K562 (cell line): Measurements from ENCODE around the gene ZC3H12C. TPM values are rescaled to one million over a fixed set of nuclear protein-coding genes. Genes with fewer than 3 reads are reported as not detected.

ENCODE experiments used
- FOSL1 ChIP-seq: fragments of 200-800 bp; sonication (Bioruptor generic); conservative IDR thresholded peaks from 2 replicates; pipeline ENCODE4 v1.6.1; 2016; ENCODE audit warnings: missing genetic modification characterization, missing compliant biosample characterization
- FOXA1 ChIP-seq: fragments of 450-650 bp; IDR thresholded peaks from 2 replicates; pipeline ENCODE4 v1.6.1; 2016; ENCODE audit warnings: mild to moderate bottlenecking, borderline replicate concordance
- HDAC2 ChIP-seq: fragments of 450-650 bp; IDR thresholded peaks from 2 replicates; pipeline ENCODE4 v1.6.1; 2016; ENCODE audit warnings: mild to moderate bottlenecking
- KAT8 ChIP-seq: fragments of 450-650 bp; IDR thresholded peaks from 2 replicates; pipeline ENCODE4 v1.6.1; 2016; ENCODE audit warnings: low read depth, mild to moderate bottlenecking
- KDM1A ChIP-seq, 2 experiments: fragments of 450-650 bp; IDR thresholded peaks; 2 replicates each; pipeline ENCODE4 v1.6.1; 2016; ENCODE audit warnings: mild to moderate bottlenecking in 2 of 2
- KDM4B ChIP-seq, 2 experiments: fragments of 450-650 bp in 1 of 2; sonication (generic) in 1 of 2; IDR thresholded peaks; 2 replicates each; pipeline ENCODE4 v1.6.1; 2016 to 2017; ENCODE audit warnings: borderline replicate concordance in 2 of 2, antibody characterized with exemption in 1 of 2, low read depth in 1 of 2, mild to moderate bottlenecking in 1 of 2
- KLF1 ChIP-seq: fragments of 450-650 bp; IDR thresholded peaks from 2 replicates; pipeline ENCODE4 v1.6.1; 2016; ENCODE audit warnings: missing genetic modification characterization, missing compliant biosample characterization
- LARP7 ChIP-seq: fragments of 450-650 bp; IDR thresholded peaks from 2 replicates; pipeline ENCODE4 v1.6.1; 2016
- MAZ ChIP-seq, 2 experiments: fragments of 450-650 bp in 1 of 2; sonication (generic) in 1 of 2; formaldehyde crosslinking; IDR thresholded peaks in 1 of 2; conservative IDR thresholded peaks in 1 of 2; 2 replicates each; pipeline versions ENCODE4 v1.4.0 to v1.5.0; 2020; ENCODE audit warnings: mild to moderate bottlenecking in 1 of 2, missing genetic modification reagents in 1 of 2
- PHF20 ChIP-seq: fragments of 450-650 bp; IDR thresholded peaks from 2 replicates; pipeline ENCODE4 v1.6.1; 2018; ENCODE audit not compliant: partially characterized antibody
- RBM22 ChIP-seq: fragments of 200-400 bp; formaldehyde crosslinking; IDR thresholded peaks from 2 replicates; pipeline ENCODE4 v1.6.1; 2018; ENCODE audit warnings: low read length, low read depth; ENCODE audit not compliant: poor library complexity, severe bottlenecking
- SIX5 ChIP-seq, 2 experiments: IDR thresholded peaks; 2 replicates each; pipeline ENCODE4 v1.6.1; 2011; ENCODE audit warnings: low read length in 2 of 2, borderline replicate concordance in 1 of 2, low read depth in 1 of 2, mild to moderate bottlenecking in 1 of 2, moderate library complexity in 1 of 2; ENCODE audit not compliant: insufficient read depth in 1 of 2
- SMAD1 ChIP-seq: fragments of 150-350 bp; IDR thresholded peaks from 2 replicates; pipeline ENCODE4 v1.6.1; 2014; ENCODE audit warnings: low read length, low read depth; ENCODE audit not compliant: partially characterized antibody
- USF2 ChIP-seq: sonication (generic); formaldehyde crosslinking; IDR thresholded peaks from 2 replicates; pipeline ENCODE4 v1.5.0; 2020; ENCODE audit warnings: missing genetic modification reagents
- XRCC4 ChIP-seq: IDR thresholded peaks from one replicate; pipeline ENCODE4 v1.6.1; 2011; ENCODE audit not compliant: insufficient read depth, insufficient read length; ENCODE audit errors: extremely low read depth
- ZNF12 ChIP-seq: sonication (generic); formaldehyde crosslinking; IDR thresholded peaks from 2 replicates; pipeline ENCODE4 v1.4.0; 2020; ENCODE audit warnings: mild to moderate bottlenecking, missing genetic modification reagents
- ZNF217 ChIP-seq: sonication (generic); formaldehyde crosslinking; IDR thresholded peaks from 2 replicates; pipeline ENCODE4 v1.8.0; 2022; ENCODE audit warnings: mild to moderate bottlenecking, missing genetic modification reagents
- ZNF316 ChIP-seq: fragments of 450-650 bp; IDR thresholded peaks from 2 replicates; pipeline ENCODE4 v1.6.1; 2016
- ZNF41 ChIP-seq: fragments of 250-450 bp; sonication (Bioruptor Pico); conservative IDR thresholded peaks from 2 replicates; pipeline ENCODE4 v1.4.0; 2020; ENCODE audit warnings: mild to moderate bottlenecking
- ZNF785 ChIP-seq: fragments of 250-450 bp; sonication (Bioruptor Pico); IDR thresholded peaks from 2 replicates; pipeline ENCODE4 v1.4.0; 2020; ENCODE audit warnings: mild to moderate bottlenecking
- ZSCAN32 ChIP-seq: fragments of 450-650 bp; formaldehyde crosslinking; IDR thresholded peaks from 2 replicates; pipeline ENCODE4 v1.4.0; 2020; ENCODE audit warnings: mild to moderate bottlenecking, moderate library complexity
- polyA plus RNA-seq, 8 experiments: library from polyadenylated mRNA; depleted of rRNA in 4 of 8; stranded (reverse) in 5 of 8; unstranded in 3 of 8; fragments of >200 nt; fragmentation: Nextera tagmentation in 2 of 8; fragmentation: Illumina TruSeq in 1 of 8; extraction: Ambion mirVana in 2 of 8; extraction: Trizol in 1 of 8; gene quantifications; 2 replicates each; pipeline versions ENCODE4 v1.2.1 to v1.2.3, GENCODE V29; 2011 to 2014; ENCODE audit warnings: inconsistent platforms in 1 of 8, missing spikeins in 1 of 8
- total RNA-seq, 7 experiments: library from RNA; depleted of rRNA in 6 of 7; stranded (reverse); fragments of >200 nt in 6 of 7; fragmentation: Illumina TruSeq in 2 of 7; extraction: Trizol in 2 of 7; gene quantifications; 2 replicates each; pipeline versions ENCODE4 v1.2.1 to v1.2.3, GENCODE V29; 2011 to 2021; ENCODE audit warnings: low replicate concordance in 1 of 7
- TF ChIP-seq, protein P1 (sequence below): fragments of 450-650 bp; formaldehyde crosslinking; IDR thresholded peaks from 2 replicates; pipeline ENCODE4 v1.4.0; 2020; ENCODE audit warnings: mild to moderate bottlenecking, mixed read lengths
- TF ChIP-seq, protein P2 (sequence below): fragments of 450-650 bp; IDR thresholded peaks from 2 replicates; pipeline ENCODE4 v1.6.1; 2017; ENCODE audit warnings: antibody characterized with exemption, mild to moderate bottlenecking

The ZC3H12C gene
- total and polyA plus RNA-seq, 9 of the 15 experiments (the other 6 are each of a cell fraction or from before 2014, with no cell fraction given) = 0.56 to 5.9 (median 3.3) TPM

DNA sequence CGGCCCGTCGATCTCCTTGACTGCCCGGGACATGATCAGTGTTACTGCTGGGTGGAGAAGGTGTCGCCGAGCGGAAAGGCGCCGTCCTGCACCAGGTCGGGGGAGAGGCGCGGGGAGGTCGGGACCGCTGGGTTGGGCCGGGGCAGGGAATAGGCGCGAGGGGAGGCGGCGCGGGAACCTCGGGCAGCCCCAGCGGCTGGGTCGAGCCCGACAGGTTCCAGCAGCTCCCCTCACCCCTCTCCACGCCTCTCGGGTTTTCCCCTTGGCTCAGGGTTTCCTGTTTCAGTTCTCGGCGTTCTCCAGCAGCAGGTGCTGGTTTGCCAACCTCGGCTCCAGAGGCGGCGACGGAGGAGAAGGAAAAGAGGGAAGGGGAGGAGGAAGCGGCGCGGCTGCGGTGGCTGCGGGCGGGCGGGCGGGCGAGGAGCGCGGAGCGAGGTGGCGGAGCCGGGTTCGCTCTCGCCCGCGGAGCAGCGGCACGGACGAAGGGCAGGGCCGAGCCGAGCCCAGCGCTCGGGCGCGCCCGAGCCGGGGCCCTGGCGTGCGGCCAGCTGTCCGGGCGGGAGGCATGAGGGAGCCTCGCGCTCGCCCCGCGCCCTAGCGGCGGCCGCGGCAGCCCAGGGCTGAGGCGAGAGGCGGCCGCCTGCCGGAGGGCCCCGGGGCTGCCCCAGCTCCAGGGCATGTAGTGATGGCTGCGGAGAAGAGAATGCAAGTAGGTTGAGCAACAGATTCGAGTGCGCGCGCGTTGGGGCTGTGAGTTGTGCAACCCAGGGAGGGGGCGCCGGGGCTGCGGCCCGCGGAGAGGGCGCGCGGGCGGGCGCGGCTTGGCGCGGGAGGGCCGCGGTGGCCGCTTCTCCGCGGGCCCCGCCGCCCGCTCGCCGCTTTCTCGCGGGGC, at the start of gene ZC3H12C (continued):
- TF ChIP-seq, protein P1, sequence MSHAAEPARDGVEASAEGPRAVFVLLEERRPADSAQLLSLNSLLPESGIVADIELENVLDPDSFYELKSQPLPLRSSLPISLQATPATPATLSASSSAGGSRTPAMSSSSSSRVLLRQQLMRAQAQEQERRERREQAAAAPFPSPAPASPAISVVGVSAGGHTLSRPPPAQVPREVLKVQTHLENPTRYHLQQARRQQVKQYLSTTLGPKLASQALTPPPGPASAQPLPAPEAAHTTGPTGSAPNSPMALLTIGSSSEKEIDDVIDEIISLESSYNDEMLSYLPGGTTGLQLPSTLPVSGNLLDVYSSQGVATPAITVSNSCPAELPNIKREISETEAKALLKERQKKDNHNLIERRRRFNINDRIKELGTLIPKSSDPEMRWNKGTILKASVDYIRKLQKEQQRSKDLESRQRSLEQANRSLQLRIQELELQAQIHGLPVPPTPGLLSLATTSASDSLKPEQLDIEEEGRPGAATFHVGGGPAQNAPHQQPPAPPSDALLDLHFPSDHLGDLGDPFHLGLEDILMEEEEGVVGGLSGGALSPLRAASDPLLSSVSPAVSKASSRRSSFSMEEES (CRISPR knock-in tag) = no peak
- TF ChIP-seq FOSL1 (tag) (peak; percentile 37; the same call in 1 of the 2 replicates), ZNF316 (no peak), ZNF785 (CRISPR knock-in tag) (no peak), ZNF12 (CRISPR knock-in tag) (no peak), KDM1A (IDR thresholded peaks at IDR 0.05) (no peak), PHF20 (no peak), ZNF217 (CRISPR knock-in tag) (no peak), ZSCAN32 (CRISPR knock-in tag) (no peak), SIX5 (IDR thresholded peaks at IDR 0.05; ENCODE audit: borderline replicate concordance in 1 of 2, insufficient read depth in 1 of 2, low read depth in 1 of 2, low read length in 2 of 2) (no peak), ZNF41 (CRISPR knock-in tag) (0 out of 2 replicates have a peak, but pooled peaks have one; percentile 32), SMAD1 (no peak), LARP7 (no peak), KAT8 (no peak), XRCC4 (no peak), MAZ (CRISPR knock-in tag; conservative IDR thresholded peaks at IDR 0.05 in 1 of 2, IDR thresholded peaks at IDR 0.05 in 1 of 2) (peak; percentile 54 to 65), FOXA1 (no peak), RBM22 (no peak), USF2 (CRISPR knock-in tag) (no peak), KDM4B (IDR thresholded peaks at IDR 0.05; ENCODE audit: borderline replicate concordance in 2 of 2, low read depth in 1 of 2) (peak in 1 of 2 experiments; percentile 17; a peak in 1 of 4 replicates), KLF1 (tag) (no peak), HDAC2 (no peak)
- TF ChIP-seq, protein P2, sequence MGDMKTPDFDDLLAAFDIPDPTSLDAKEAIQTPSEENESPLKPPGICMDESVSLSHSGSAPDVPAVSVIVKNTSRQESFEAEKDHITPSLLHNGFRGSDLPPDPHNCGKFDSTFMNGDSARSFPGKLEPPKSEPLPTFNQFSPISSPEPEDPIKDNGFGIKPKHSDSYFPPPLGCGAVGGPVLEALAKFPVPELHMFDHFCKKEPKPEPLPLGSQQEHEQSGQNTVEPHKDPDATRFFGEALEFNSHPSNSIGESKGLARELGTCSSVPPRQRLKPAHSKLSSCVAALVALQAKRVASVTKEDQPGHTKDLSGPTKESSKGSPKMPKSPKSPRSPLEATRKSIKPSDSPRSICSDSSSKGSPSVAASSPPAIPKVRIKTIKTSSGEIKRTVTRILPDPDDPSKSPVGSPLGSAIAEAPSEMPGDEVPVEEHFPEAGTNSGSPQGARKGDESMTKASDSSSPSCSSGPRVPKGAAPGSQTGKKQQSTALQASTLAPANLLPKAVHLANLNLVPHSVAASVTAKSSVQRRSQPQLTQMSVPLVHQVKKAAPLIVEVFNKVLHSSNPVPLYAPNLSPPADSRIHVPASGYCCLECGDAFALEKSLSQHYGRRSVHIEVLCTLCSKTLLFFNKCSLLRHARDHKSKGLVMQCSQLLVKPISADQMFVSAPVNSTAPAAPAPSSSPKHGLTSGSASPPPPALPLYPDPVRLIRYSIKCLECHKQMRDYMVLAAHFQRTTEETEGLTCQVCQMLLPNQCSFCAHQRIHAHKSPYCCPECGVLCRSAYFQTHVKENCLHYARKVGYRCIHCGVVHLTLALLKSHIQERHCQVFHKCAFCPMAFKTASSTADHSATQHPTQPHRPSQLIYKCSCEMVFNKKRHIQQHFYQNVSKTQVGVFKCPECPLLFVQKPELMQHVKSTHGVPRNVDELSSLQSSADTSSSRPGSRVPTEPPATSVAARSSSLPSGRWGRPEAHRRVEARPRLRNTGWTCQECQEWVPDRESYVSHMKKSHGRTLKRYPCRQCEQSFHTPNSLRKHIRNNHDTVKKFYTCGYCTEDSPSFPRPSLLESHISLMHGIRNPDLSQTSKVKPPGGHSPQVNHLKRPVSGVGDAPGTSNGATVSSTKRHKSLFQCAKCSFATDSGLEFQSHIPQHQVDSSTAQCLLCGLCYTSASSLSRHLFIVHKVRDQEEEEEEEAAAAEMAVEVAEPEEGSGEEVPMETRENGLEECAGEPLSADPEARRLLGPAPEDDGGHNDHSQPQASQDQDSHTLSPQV = 0 out of 2 replicates have a peak, but pooled peaks have one; percentile 43
